ENCODE data around the gene EPGN. TPM values are rescaled to one million over a fixed set of nuclear protein-coding genes. Genes with fewer than 3 reads are reported as not detected.

EPGN gene
- total and polyA plus RNA-seq, 2 experiments from 2014 or later = not detected

GRCh38 chr4:74344031-74344430, 35.8 kb downstream of the EPGN start:
- H3K27me3 ChIP-seq = no peaks in the 10 kb centered on the region
- no peak for DNase-seq (ENCODE audit: low read depth in 1 of 2, low spot score in 1 of 2)
- no peaks in the 10 kb centered on the region for H3K4me1 ChIP-seq (ENCODE audit: low read depth)
- no peak overlapping the region for H3K4me3 ChIP-seq
- TF ChIP-seq CTCF (IDR thresholded peaks at IDR 0.05; ENCODE audit: low read depth, low read length) = no peak
- H3K9me3 ChIP-seq (ENCODE audit: low read depth) = no peaks in the 10 kb centered on the region
- no peak overlapping the region for H3K27ac ChIP-seq
- H3K36me3 ChIP-seq = no peaks in the 10 kb centered on the region

- Histone ChIP-seq H3K36me3 (no peaks in the 10 kb centered on the region), H3K27me3 (no peaks in the 10 kb centered on the region), H3K9me3 (ENCODE audit: low read depth) (no peaks in the 10 kb centered on the region), H3K27ac (no peak overlapping the region), H3K4me3 (no peak overlapping the region), H3K4me1 (ENCODE audit: low read depth) (no peaks in the 10 kb centered on the region)
- DNase-seq (ENCODE audit: low read depth in 1 of 2, low spot score in 1 of 2) = no peak
- no peak for TF ChIP-seq CTCF (IDR thresholded peaks at IDR 0.05; ENCODE audit: low read depth, low read length)
These were observed 45.6 kb downstream of the EPGN start for GRCh38 chr4:74353858-74354257.

- TF ChIP-seq CTCF (IDR thresholded peaks at IDR 0.05; ENCODE audit: low read depth, low read length) = no peak
- no peak overlapping the region for H3K27ac ChIP-seq
- H3K36me3 ChIP-seq = no peaks in the 10 kb centered on the region
- H3K4me3 ChIP-seq = no peak overlapping the region
- H3K9me3 ChIP-seq (ENCODE audit: low read depth) = no peaks in the 10 kb centered on the region
- no peaks in the 10 kb centered on the region for H3K27me3 ChIP-seq
- no peaks in the 10 kb centered on the region for H3K4me1 ChIP-seq (ENCODE audit: low read depth)
- DNase-seq (ENCODE audit: low read depth in 1 of 2, low spot score in 1 of 2) = no peak
These were observed 49.7 kb downstream of the EPGN start for GRCh38 chr4:74357965-74358364.

- Histone ChIP-seq H3K9me3 (ENCODE audit: low read depth) (no peaks in the 10 kb centered on the region), H3K27ac (no peak overlapping the region), H3K36me3 (no peaks in the 10 kb centered on the region), H3K4me3 (no peak overlapping the region), H3K4me1 (ENCODE audit: low read depth) (peaks cover 14% of the 10 kb centered on the region), H3K27me3 (peaks cover 31% of the 10 kb centered on the region)
- TF ChIP-seq CTCF (IDR thresholded peaks at IDR 0.05; ENCODE audit: low read depth, low read length) = no peak
- DNase-seq (ENCODE audit: low read depth in 1 of 2, low spot score in 1 of 2) = no peak
These were observed 53.4 kb downstream of the EPGN start for GRCh38 chr4:74361671-74362070.

GRCh38 chr4:74362347-74362746, 54.1 kb downstream of the EPGN start:
- H3K36me3 ChIP-seq = no peaks in the 10 kb centered on the region
- H3K4me1 ChIP-seq (ENCODE audit: low read depth) = peaks cover 14% of the 10 kb centered on the region
- no peak for TF ChIP-seq CTCF (IDR thresholded peaks at IDR 0.05; ENCODE audit: low read depth, low read length)
- H3K9me3 ChIP-seq (ENCODE audit: low read depth) = no peaks in the 10 kb centered on the region
- H3K27ac ChIP-seq = no peak overlapping the region
- DNase-seq (ENCODE audit: low read depth in 1 of 2, low spot score in 1 of 2) = no peak
- H3K4me3 ChIP-seq = no peak overlapping the region
- peaks cover 38% of the 10 kb centered on the region for H3K27me3 ChIP-seq

GRCh38 chr4:74364256-74364651, 56.0 kb downstream of the EPGN start:
- H3K27ac ChIP-seq = no peak overlapping the region
- no peaks in the 10 kb centered on the region for H3K36me3 ChIP-seq
- TF ChIP-seq CTCF (IDR thresholded peaks at IDR 0.05; ENCODE audit: low read depth, low read length) = no peak
- H3K4me1 ChIP-seq (ENCODE audit: low read depth) = peaks cover 19% of the 10 kb centered on the region
- DNase-seq (ENCODE audit: low read depth in 1 of 2, low spot score in 1 of 2) = no peak
- peaks cover 39% of the 10 kb centered on the region for H3K27me3 ChIP-seq
- no peak overlapping the region for H3K4me3 ChIP-seq
- H3K9me3 ChIP-seq (ENCODE audit: low read depth) = no peaks in the 10 kb centered on the region

Data from cardiac muscle cell (in vitro differentiated cells and primary cell).